IMR-90 (cell line): Measurements from ENCODE around the gene USP50. TPM values are rescaled to one million over a fixed set of nuclear protein-coding genes. Genes with fewer than 3 reads are reported as not detected.

Experiments used
- ATAC-seq: fragments of 200-7000 bp; cut with Tn5 transposase; 2 replicates; pipeline ENCODE4 v1.9.1; 2020; ENCODE audit warnings: low read depth, mild to moderate bottlenecking, moderate library complexity
- BruUV-seq: library from RNA; stranded (reverse); fragments of 400-500 nt; replicated peaks from 2 replicates; lab custom pipeline; 2021; lab: Mats Ljungman, UMichigan
- CTCF ChIA-PET: fragments of 300-600 bp; formaldehyde crosslinking; extraction: SDS; loops from one replicate; lab custom pipeline; 2021; ENCODE audit warnings: antibody characterized with exemption; lab: Yijun Ruan, JAX
- POLR2A ChIA-PET: fragments of 300-600 bp; sonication (Branson Sonifier 250); formaldehyde crosslinking; loops from one replicate; lab custom pipeline; 2022; ENCODE audit warnings: antibody characterized with exemption; ENCODE audit not compliant: unreplicated experiment; lab: Charles Lee
- DNase-seq: peaks from one replicate; pipeline ENCODE4 v3.0.0; 2013
- H2AFZ ChIP-seq: replicated peaks from 2 replicates; pipeline ENCODE3; 2013; ENCODE audit warnings: low read length, mild to moderate bottlenecking; ENCODE audit not compliant: poor library complexity
- H2AK5ac ChIP-seq: 2 replicates; pipeline ENCODE4 v1.6.1; 2013; ENCODE audit warnings: low read depth, low read length, inconsistent platforms
- H2AK9ac ChIP-seq: replicated peaks from 2 replicates; pipeline ENCODE3; 2013; ENCODE audit warnings: mild to moderate bottlenecking, low read depth, low read length, moderate library complexity; ENCODE audit not compliant: poor library complexity
- H2BK120ac ChIP-seq: 2 replicates; pipeline ENCODE4 v1.6.1; 2013; ENCODE audit warnings: low read depth, low read length, inconsistent platforms
- H2BK15ac ChIP-seq: 3 replicates; pipeline ENCODE4 v1.6.1; 2013; ENCODE audit warnings: low read depth, low read length, inconsistent platforms
- H2BK20ac ChIP-seq: 2 replicates; pipeline ENCODE4 v1.6.1; 2013; ENCODE audit warnings: low read depth, mild to moderate bottlenecking, inconsistent platforms, low read length, moderate library complexity
- H2BK5ac ChIP-seq: 2 replicates; pipeline ENCODE4 v1.6.1; 2013; ENCODE audit warnings: mild to moderate bottlenecking, low read depth, low read length, inconsistent platforms; ENCODE audit not compliant: poor library complexity, severe bottlenecking
- H3K14ac ChIP-seq: replicated peaks from 2 replicates; pipeline ENCODE4 v1.6.1; 2013; ENCODE audit warnings: low read depth, low read length, inconsistent platforms
- H3K18ac ChIP-seq: 2 replicates; pipeline ENCODE4 v1.6.1; 2013; ENCODE audit warnings: low read depth, low read length, control low read depth
- H3K23ac ChIP-seq: 2 replicates; pipeline ENCODE4 v1.6.1; 2013; ENCODE audit warnings: low read depth, low read length, inconsistent platforms
- H3K27ac ChIP-seq: 2 replicates; pipeline ENCODE4 v1.5.1; 2013; ENCODE audit warnings: mild to moderate bottlenecking, control low read depth, low read length; ENCODE audit not compliant: insufficient read depth
- H3K27me3 ChIP-seq: 2 replicates; pipeline ENCODE4 v1.6.1; 2013; ENCODE audit warnings: low read length; ENCODE audit not compliant: control insufficient read depth, insufficient read depth
- H3K36me3 ChIP-seq: 2 replicates; pipeline ENCODE4 v1.6.1; 2013; ENCODE audit warnings: low read length, mixed read lengths; ENCODE audit not compliant: control insufficient read depth, insufficient read depth
- H3K4ac ChIP-seq: 2 replicates; pipeline ENCODE4 v1.6.1; 2013; ENCODE audit warnings: low read depth, low read length, inconsistent platforms
- H3K4me1 ChIP-seq: 2 replicates; pipeline ENCODE4 v1.6.1; 2013; ENCODE audit warnings: low read length, mixed read lengths; ENCODE audit not compliant: control insufficient read depth, insufficient read depth
- H3K4me2 ChIP-seq: 2 replicates; pipeline ENCODE4 v1.6.1; 2013; ENCODE audit warnings: low read depth, mild to moderate bottlenecking, control low read depth, low read length, moderate library complexity
- H3K4me3 ChIP-seq: 2 replicates; pipeline ENCODE4 v1.5.1; 2013; ENCODE audit warnings: low read depth, mild to moderate bottlenecking, control low read depth, low read length, moderate library complexity; ENCODE audit not compliant: insufficient read depth
- H3K56ac ChIP-seq: 2 replicates; pipeline ENCODE4 v1.6.1; 2013; ENCODE audit warnings: low read length, inconsistent platforms; ENCODE audit not compliant: insufficient read depth; ENCODE audit errors: extremely low read depth
- H3K79me1 ChIP-seq, 2 experiments: 2 replicates each; pipeline ENCODE4 v1.6.1; 2013; ENCODE audit warnings: low read length in 2 of 2, inconsistent platforms in 1 of 2, low read depth in 1 of 2
- H3K9ac ChIP-seq: 2 replicates; pipeline ENCODE4 v1.6.1; 2013; ENCODE audit warnings: low read depth, low read length, control low read depth
- H3K9me1 ChIP-seq: 2 replicates; pipeline ENCODE4 v1.6.1; 2013; ENCODE audit warnings: low read length, inconsistent platforms; ENCODE audit not compliant: insufficient read depth
- H3K9me3 ChIP-seq: 2 replicates; pipeline ENCODE4 v1.6.1; 2013; ENCODE audit warnings: low read length; ENCODE audit not compliant: control insufficient read depth, insufficient read depth
- H4K20me1 ChIP-seq: 2 replicates; pipeline ENCODE4 v1.6.1; 2013; ENCODE audit warnings: low read length, inconsistent platforms; ENCODE audit not compliant: insufficient read depth
- H4K5ac ChIP-seq: 2 replicates; pipeline ENCODE4 v1.6.1; 2013; ENCODE audit warnings: mild to moderate bottlenecking, low read depth, low read length, control low read depth
- H4K8ac ChIP-seq, 2 experiments: 2 replicates each; pipeline ENCODE4 v1.6.1; 2013; ENCODE audit warnings: low read depth in 2 of 2, low read length in 2 of 2, control low read depth in 1 of 2, inconsistent platforms in 1 of 2
- H4K91ac ChIP-seq: 2 replicates; pipeline ENCODE4 v1.6.1; 2013; ENCODE audit warnings: low read depth, low read length, inconsistent platforms; ENCODE audit not compliant: insufficient read depth
- BHLHE40 ChIP-seq: fragments of 150-350 bp; IDR thresholded peaks from 2 replicates; pipeline ENCODE4 v1.6.1; 2016; ENCODE audit warnings: mild to moderate bottlenecking, low read depth, low read length
- CEBPB ChIP-seq: IDR thresholded peaks from 2 replicates; pipeline ENCODE4 v1.6.1; 2012; ENCODE audit warnings: low read depth, low read length, improper control_type of control experiment
- CHD1 ChIP-seq: IDR thresholded peaks from 2 replicates; pipeline ENCODE4 v1.6.1; 2012; ENCODE audit warnings: low read depth, low read length, improper control_type of control experiment
- MAFK ChIP-seq: IDR thresholded peaks from 2 replicates; pipeline ENCODE4 v1.6.1; 2012; ENCODE audit warnings: low read depth, low read length, improper control_type of control experiment
- MAZ ChIP-seq: IDR thresholded peaks from 2 replicates; pipeline ENCODE4 v1.6.1; 2012; ENCODE audit warnings: low read depth, mild to moderate bottlenecking, low read length, improper control_type of control experiment, moderate library complexity, borderline replicate concordance
- MXI1 ChIP-seq: IDR thresholded peaks from 2 replicates; pipeline ENCODE4 v1.6.1; 2012; ENCODE audit warnings: low read depth, mild to moderate bottlenecking, low read length, moderate library complexity, borderline replicate concordance
- NFE2L2 ChIP-seq: fragments of 150-350 bp; IDR thresholded peaks from 2 replicates; pipeline ENCODE4 v1.6.1; 2016; ENCODE audit warnings: low read depth, mild to moderate bottlenecking, low read length
- POLR2A ChIP-seq: IDR thresholded peaks from 2 replicates; pipeline ENCODE4 v1.6.1; 2012; ENCODE audit warnings: mild to moderate bottlenecking, low read depth, low read length
- RAD21 ChIP-seq: IDR thresholded peaks from 2 replicates; pipeline ENCODE4 v1.6.1; 2012; ENCODE audit warnings: low read length, improper control_type of control experiment
- RCOR1 ChIP-seq: IDR thresholded peaks from 2 replicates; pipeline ENCODE4 v1.6.1; 2012; ENCODE audit warnings: mild to moderate bottlenecking, low read length, improper control_type of control experiment; ENCODE audit not compliant: insufficient replicate concordance
- RFX5 ChIP-seq: IDR thresholded peaks from 2 replicates; pipeline ENCODE4 v1.8.0; 2012; ENCODE audit warnings: low read depth, mild to moderate bottlenecking, low read length, moderate library complexity
- SMC3 ChIP-seq: fragments of 150-350 bp; IDR thresholded peaks from 2 replicates; pipeline ENCODE4 v1.6.1; 2016; ENCODE audit warnings: low read depth, mild to moderate bottlenecking, antibody characterized with exemption, low read length, moderate library complexity
- whole genome bisulfite sequencing, 2 experiments: methylation state at CpG; one replicate each; pipeline versions ENCODE4 v1.1.5 to v1.1.7; 2013; ENCODE audit warnings: missing lambda C conversion rate in 2 of 2; ENCODE audit not compliant: insufficient read length in 1 of 2; ENCODE audit errors: extremely low coverage in 2 of 2; 5-methylcytosine and 5-hydroxymethylcytosine counted together
- dilution Hi-C: fragments of 300-500 bp; cut with HindIII; formaldehyde crosslinking; loops from one replicate; pipeline ENCODE4 v1.14.3; 2018; ENCODE audit warnings: low sequenced_read_pairs; ENCODE audit not compliant: unreplicated experiment
- in situ Hi-C: fragments of 300-500 bp; cut with MboI; formaldehyde crosslinking; loops from 3 replicates; pipeline ENCODE4 v1.14.3; 2019; ENCODE audit warnings: low sequenced_read_pairs, inconsistent platforms, mixed read lengths
- intact Hi-C: fragments of 100-400 bp; cut with micrococcal nuclease; formaldehyde crosslinking; loops from 2 replicates; pipeline ENCODE4 v1.10.0; 2022
- polyA plus RNA-seq, 3 experiments: library from polyadenylated mRNA; depleted of rRNA; stranded (reverse); fragments of >200 nt; gene quantifications; 2 replicates each; pipeline ENCODE4 v1.2.3, GENCODE V29; 2012; ENCODE audit warnings: low replicate concordance in 1 of 3
- total RNA-seq: library from RNA; depleted of rRNA; stranded (reverse); fragments of >200 nt; gene quantifications from 2 replicates; pipeline ENCODE4 v1.2.3, GENCODE V29; 2012
- TF ChIP-seq, protein P1 (sequence below): conservative IDR thresholded peaks from 2 replicates; pipeline ENCODE4 v1.5.1; 2012; ENCODE audit warnings: mild to moderate bottlenecking, low read depth, low read length, improper control_type of control experiment
- TF ChIP-seq, protein P2 (sequence below): fragments of 150-350 bp; IDR thresholded peaks from 2 replicates; pipeline ENCODE4 v1.6.1; 2016; ENCODE audit warnings: low read depth, mild to moderate bottlenecking, low read length, moderate library complexity, borderline replicate concordance
- TF ChIP-seq, protein P3 (sequence below): fragments of 150-350 bp; IDR thresholded peaks from 2 replicates; pipeline ENCODE4 v1.6.1; 2017; ENCODE audit warnings: mild to moderate bottlenecking, antibody characterized with exemption, low read length, low read depth

Gene USP50
- total and polyA plus RNA-seq, 2 of the 4 experiments (the other 2 are of a cell fraction), result not detected

DNA sequence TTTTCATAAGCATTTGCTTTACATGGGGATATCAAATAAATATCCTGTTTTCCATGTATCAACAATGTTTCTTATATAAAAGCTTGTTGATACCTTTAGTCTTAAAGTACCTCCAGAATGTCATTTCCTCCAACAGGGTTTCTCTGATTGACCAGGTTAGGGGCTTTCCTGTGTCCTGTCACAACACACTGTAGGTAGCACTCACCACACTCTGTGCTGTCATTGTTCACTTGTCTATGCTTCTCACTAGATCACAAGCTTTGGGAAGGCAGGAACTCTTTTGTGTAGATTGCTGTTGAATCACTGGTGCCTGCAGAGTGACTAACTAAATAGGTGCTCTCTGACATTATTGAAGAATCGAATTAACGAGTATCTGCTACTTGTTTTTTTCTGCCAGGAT, 49.8 kb downstream of the USP50 start:
- dilution Hi-C loops, result no loop called here
- CTCF ChIA-PET, result no interaction called here

More for the DNA sequence above, 49.8 kb downstream of the USP50 start:
- Histone ChIP-seq H2AK9ac (no peak overlapping the region), H3K56ac (no peak overlapping the region), H3K27me3 (no peaks in the 10 kb centered on the region), H2BK5ac (no peak overlapping the region), H4K8ac (no peak overlapping the region), H3K9me1 (no peaks in the 10 kb centered on the region), H3K27ac (no peak overlapping the region), H2AK5ac (no peak overlapping the region), H3K14ac (no peak overlapping the region), H3K4me1 (no peaks in the 10 kb centered on the region), H2BK15ac (no peak overlapping the region), H3K9me3 (no peaks in the 10 kb centered on the region), H2BK20ac (no peak overlapping the region), H3K79me1 (no peaks in the 10 kb centered on the region; a peak in 1 of 4 replicates), H4K91ac (no peak overlapping the region), H4K5ac (no peak overlapping the region), H3K36me3 (peaks cover 40% of the 10 kb centered on the region), H3K4ac (no peak overlapping the region), H3K4me2 (no peak overlapping the region), H3K4me3 (no peak overlapping the region), H4K20me1 (no peaks in the 10 kb centered on the region), H2BK120ac (no peak overlapping the region), H2AFZ (no peak overlapping the region), H3K23ac (no peak overlapping the region), H3K18ac (no peak overlapping the region), H3K9ac (no peak overlapping the region)
- BruUV-seq, result no TSS peak
- WGBS, 2 experiments, result 100% methylated on average over 2 of the region's 2 CpGs; no CpG with 5 or more reads in 1 of the 2 experiments
- no peak for TF ChIP-seq CHD1
- TF ChIP-seq, protein P1, sequence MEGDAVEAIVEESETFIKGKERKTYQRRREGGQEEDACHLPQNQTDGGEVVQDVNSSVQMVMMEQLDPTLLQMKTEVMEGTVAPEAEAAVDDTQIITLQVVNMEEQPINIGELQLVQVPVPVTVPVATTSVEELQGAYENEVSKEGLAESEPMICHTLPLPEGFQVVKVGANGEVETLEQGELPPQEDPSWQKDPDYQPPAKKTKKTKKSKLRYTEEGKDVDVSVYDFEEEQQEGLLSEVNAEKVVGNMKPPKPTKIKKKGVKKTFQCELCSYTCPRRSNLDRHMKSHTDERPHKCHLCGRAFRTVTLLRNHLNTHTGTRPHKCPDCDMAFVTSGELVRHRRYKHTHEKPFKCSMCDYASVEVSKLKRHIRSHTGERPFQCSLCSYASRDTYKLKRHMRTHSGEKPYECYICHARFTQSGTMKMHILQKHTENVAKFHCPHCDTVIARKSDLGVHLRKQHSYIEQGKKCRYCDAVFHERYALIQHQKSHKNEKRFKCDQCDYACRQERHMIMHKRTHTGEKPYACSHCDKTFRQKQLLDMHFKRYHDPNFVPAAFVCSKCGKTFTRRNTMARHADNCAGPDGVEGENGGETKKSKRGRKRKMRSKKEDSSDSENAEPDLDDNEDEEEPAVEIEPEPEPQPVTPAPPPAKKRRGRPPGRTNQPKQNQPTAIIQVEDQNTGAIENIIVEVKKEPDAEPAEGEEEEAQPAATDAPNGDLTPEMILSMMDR, result no peak
- TF ChIP-seq RAD21, result no peak
- TF ChIP-seq, protein P2, sequence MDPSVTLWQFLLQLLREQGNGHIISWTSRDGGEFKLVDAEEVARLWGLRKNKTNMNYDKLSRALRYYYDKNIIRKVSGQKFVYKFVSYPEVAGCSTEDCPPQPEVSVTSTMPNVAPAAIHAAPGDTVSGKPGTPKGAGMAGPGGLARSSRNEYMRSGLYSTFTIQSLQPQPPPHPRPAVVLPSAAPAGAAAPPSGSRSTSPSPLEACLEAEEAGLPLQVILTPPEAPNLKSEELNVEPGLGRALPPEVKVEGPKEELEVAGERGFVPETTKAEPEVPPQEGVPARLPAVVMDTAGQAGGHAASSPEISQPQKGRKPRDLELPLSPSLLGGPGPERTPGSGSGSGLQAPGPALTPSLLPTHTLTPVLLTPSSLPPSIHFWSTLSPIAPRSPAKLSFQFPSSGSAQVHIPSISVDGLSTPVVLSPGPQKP, result no peak
- TF ChIP-seq MXI1, result no peak
- TF ChIP-seq BHLHE40, result no peak
- TF ChIP-seq RFX5, result no peak
- TF ChIP-seq MAZ, result no peak
- no peak for TF ChIP-seq SMC3
- TF ChIP-seq NFE2L2, result no peak
- no peak for TF ChIP-seq POLR2A
- no peak for TF ChIP-seq CEBPB
- TF ChIP-seq, protein P3, sequence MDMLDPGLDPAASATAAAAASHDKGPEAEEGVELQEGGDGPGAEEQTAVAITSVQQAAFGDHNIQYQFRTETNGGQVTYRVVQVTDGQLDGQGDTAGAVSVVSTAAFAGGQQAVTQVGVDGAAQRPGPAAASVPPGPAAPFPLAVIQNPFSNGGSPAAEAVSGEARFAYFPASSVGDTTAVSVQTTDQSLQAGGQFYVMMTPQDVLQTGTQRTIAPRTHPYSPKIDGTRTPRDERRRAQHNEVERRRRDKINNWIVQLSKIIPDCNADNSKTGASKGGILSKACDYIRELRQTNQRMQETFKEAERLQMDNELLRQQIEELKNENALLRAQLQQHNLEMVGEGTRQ, result no peak
- no peak for TF ChIP-seq RCOR1
- TF ChIP-seq MAFK, result no peak
- intact Hi-C loops (loop anchor here (5.0 kb wide), 1 partner anchor 81 kb away; no protein-coding TSS in a partner anchor), in situ Hi-C loops (no loop called here)
- ATAC-seq (no peak), DNase-seq (no peak)
- POLR2A ChIA-PET, result no interaction called here
